Body of pancreas (tissue), 4 donors: Measurements from ENCODE around the gene FBXW8.

Experiments used
- CTCF ChIP-seq, 7 experiments: fragments of 450-650 bp in 4 of 7; fragments of 200-600 bp in 3 of 7; sonication (generic) in 3 of 7; IDR thresholded peaks; one replicate each; pipeline ENCODE4 v1.5.1; 2016 to 2019; ENCODE audit warnings: antibody characterized with exemption in 7 of 7
- POLR2A ChIP-seq, 3 donors: fragments of 450-650 bp; IDR thresholded peaks; one replicate each; pipeline ENCODE4 v1.6.1; 2016; ENCODE audit warnings: antibody characterized with exemption in 3 of 3, mild to moderate bottlenecking in 2 of 3

- TF ChIP-seq POLR2A (IDR thresholded peaks at IDR 0.05) (no peak), CTCF (IDR thresholded peaks at IDR 0.05) (no peak)
Observed at GRCh38 chr12:116885491-116885890, 25.3 kb upstream of the FBXW8 start.
